ENCODE data around the gene SLC4A3.

The SLC4A3 gene

DNA sequence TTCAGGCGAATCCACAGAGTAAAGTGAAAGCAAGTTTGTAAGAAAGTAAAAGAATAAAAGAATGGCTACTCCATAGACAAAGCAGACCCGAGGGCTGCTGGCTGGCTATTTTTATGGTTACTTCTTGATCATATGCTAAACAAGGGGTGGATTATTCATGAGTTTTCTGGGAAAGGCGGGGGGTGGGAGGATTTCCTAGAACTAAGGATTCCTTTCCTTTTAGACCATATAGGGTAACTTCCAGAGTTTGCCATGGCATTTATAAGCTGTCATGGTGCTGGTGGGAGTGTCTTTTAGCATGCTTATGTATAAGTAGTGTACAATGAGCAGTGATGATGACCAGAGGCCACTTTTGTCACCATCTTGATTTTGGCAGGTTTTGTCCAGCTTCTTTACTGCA lies 59.8 kb downstream of the SLC4A3 start:
- no peak for DNase-seq (ENCODE audit: low read depth, low spot score)
- Histone ChIP-seq H3K9ac (ENCODE audit: insufficient read length, low read depth) (no peak overlapping the region), H3K4me3 (ENCODE audit: insufficient read length, low read depth) (no peak overlapping the region), H3K27me3 (ENCODE audit: insufficient read depth, insufficient read length) (no peaks in the 10 kb centered on the region), H3K9me3 (ENCODE audit: insufficient read depth, low read length) (peaks cover 9% of the 10 kb centered on the region), H3K36me3 (ENCODE audit: insufficient read depth, insufficient read length, low read length) (no peaks in the 10 kb centered on the region), H3K4me1 (ENCODE audit: insufficient read depth, insufficient read length) (peaks cover 9% of the 10 kb centered on the region)
- TF ChIP-seq SUZ12 (IDR thresholded peaks at IDR 0.05; ENCODE audit: extremely low read depth, insufficient read depth, insufficient read length), result no peak
- no peak for TF ChIP-seq YY1 (IDR thresholded peaks at IDR 0.05; ENCODE audit: insufficient read depth, insufficient read length)
- no peak for TF ChIP-seq ZNF274 (IDR thresholded peaks at IDR 0.05; ENCODE audit: low read depth, low read length)

DNA sequence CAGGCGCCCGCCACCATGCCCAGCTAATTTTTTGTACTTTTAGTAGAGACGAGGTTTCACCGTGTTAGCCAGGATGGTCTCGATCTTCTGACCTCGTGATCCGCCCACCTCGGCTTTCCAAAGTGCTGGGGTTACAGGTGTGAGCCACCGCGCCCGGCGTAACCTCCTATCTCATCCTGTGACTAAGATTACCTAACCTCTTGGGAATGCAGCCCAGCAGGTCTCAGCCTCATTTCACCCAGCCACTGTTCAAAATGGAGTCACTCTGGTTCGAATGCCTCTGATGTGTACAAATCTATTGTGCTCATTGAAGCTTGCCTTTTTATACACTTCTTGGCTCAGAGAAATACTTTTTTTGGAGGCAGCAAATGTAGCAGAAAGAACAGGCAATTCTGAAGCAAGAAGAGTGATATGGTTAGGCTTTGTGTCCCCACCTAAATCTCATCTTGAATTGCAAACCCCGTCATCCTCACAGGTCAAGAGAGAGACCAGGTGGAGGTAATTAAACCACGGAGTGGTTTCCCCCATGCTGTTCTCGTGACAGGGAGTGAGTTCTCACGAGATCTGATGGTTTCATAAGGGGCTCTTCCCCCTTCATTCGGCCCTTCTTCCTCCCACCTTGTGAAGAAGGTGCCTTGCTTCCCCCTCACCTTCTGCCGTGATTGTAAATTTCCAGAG lies 60.6 kb downstream of the SLC4A3 start:
- Histone ChIP-seq H3K9ac (ENCODE audit: insufficient read length, low read depth) (no peak overlapping the region), H3K27me3 (ENCODE audit: insufficient read depth, insufficient read length) (no peaks in the 10 kb centered on the region), H3K36me3 (ENCODE audit: insufficient read depth, insufficient read length, low read length) (no peaks in the 10 kb centered on the region), H3K9me3 (ENCODE audit: insufficient read depth, low read length) (peaks cover 7% of the 10 kb centered on the region), H3K4me1 (ENCODE audit: insufficient read depth, insufficient read length) (peaks cover 9% of the 10 kb centered on the region), H3K4me3 (ENCODE audit: insufficient read length, low read depth) (no peak overlapping the region)
- no peak for TF ChIP-seq SUZ12 (IDR thresholded peaks at IDR 0.05; ENCODE audit: extremely low read depth, insufficient read depth, insufficient read length)
- TF ChIP-seq YY1 (IDR thresholded peaks at IDR 0.05; ENCODE audit: insufficient read depth, insufficient read length), result no peak
- no peak for TF ChIP-seq ZNF274 (IDR thresholded peaks at IDR 0.05; ENCODE audit: low read depth, low read length)
- no peak for DNase-seq (ENCODE audit: low read depth, low spot score)

DNA sequence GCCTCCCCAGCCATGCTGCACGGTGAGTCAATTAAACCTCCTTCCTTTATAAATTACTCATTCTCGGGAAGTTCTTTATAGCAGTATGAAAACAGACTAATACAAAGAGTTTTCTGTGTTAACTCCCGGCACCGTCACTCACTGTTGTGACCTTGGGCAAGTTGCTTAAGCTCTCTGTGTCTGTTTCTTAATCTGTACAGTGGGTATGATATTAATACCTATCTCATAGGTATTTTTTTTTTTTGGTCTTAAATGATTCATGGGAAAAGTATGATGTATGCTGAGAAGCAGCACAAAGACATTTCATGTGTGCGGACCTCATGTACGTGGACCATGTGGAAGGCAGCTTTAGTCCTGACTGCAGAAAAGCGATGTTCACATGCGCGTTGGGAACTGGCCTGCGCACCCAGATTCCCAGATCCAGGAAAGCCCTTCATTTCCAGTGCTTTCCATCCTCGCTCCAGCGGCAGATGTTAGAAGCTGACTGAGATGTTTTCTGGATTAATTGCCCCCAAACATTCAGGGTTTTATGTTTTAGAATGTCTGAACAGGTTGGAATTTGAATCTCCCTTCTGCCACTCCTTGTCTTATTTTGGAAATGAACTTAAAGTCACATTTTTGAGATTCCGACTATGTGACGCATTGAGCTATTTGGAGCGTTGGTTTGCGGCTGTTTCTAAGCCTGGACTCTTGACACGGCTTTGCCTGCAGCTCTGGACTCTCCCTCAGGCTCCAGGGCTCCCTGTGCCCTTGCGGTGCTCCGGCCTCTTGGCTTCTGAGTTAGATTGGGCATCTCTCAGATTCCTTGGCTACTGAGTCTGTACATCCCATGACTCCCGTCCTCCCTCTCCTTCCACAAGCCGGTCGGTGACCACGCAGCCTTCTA lies 61.4 kb downstream of the SLC4A3 start:
- no peak overlapping the region for H3K4me3 ChIP-seq (ENCODE audit: insufficient read length, low read depth)
- peaks cover 9% of the 10 kb centered on the region for H3K4me1 ChIP-seq (ENCODE audit: insufficient read depth, insufficient read length)
- H3K36me3 ChIP-seq (ENCODE audit: insufficient read depth, insufficient read length, low read length), result no peaks in the 10 kb centered on the region
- H3K27me3 ChIP-seq (ENCODE audit: insufficient read depth, insufficient read length), result no peaks in the 10 kb centered on the region
- no peak for DNase-seq (ENCODE audit: low read depth, low spot score)
- H3K9ac ChIP-seq (ENCODE audit: insufficient read length, low read depth), result no peak overlapping the region
- H3K9me3 ChIP-seq (ENCODE audit: insufficient read depth, low read length), result peaks cover 4% of the 10 kb centered on the region; the same call in 1 of the 2 replicates
- TF ChIP-seq ZNF274 (IDR thresholded peaks at IDR 0.05; ENCODE audit: low read depth, low read length), result no peak
- no peak for TF ChIP-seq YY1 (IDR thresholded peaks at IDR 0.05; ENCODE audit: insufficient read depth, insufficient read length)
- TF ChIP-seq SUZ12 (IDR thresholded peaks at IDR 0.05; ENCODE audit: extremely low read depth, insufficient read depth, insufficient read length), result no peak

DNA sequence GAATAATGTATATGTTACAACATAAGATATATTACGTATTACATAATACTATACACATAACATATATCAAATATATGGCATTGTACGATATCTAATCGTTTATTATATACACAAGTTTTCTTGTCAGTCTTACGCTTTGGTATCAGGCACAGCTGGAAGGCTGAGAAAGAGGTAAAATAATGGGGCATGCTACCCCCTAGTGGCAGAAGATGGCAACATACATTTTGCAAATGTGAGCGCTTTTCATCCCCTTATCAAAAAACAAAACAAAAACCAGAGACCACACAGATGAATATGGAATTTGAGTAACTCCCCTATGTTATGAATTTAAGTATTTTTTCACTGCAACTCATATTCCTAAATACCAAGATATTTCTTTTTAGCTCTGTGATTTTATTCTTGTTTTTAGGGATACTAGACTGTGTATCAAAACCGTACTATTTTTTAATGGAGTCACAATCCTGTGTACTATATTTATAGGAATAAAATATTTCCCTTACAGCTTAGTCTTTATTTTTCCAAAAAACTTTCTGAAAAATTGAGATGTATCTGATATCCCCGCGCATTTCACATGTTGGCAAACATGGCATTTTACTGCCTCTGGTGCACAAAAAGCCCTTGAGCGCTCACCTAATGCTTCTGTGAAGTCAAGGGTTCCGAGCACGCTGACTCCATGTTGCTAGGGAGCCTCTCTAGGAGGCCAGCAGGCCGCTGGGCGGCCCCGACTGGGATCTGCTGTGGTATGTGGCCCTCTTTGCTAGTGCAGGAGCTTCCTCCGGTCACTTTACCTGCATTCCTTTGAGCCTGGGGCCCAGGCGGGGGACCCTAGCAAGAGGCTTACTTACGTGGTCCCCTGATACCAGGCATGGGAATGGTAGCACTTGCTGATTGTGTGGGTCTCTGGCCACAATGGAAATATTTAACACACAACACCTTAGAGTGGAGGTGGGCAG lies 62.5 kb downstream of the SLC4A3 start:
- Histone ChIP-seq H3K9me3 (ENCODE audit: insufficient read depth, low read length) (peaks cover 13% of the 10 kb centered on the region; the same call in 1 of the 2 replicates), H3K4me3 (ENCODE audit: insufficient read length, low read depth) (no peak overlapping the region), H3K36me3 (ENCODE audit: insufficient read depth, insufficient read length, low read length) (no peaks in the 10 kb centered on the region), H3K27me3 (ENCODE audit: insufficient read depth, insufficient read length) (no peaks in the 10 kb centered on the region), H3K9ac (ENCODE audit: insufficient read length, low read depth) (no peak overlapping the region), H3K4me1 (ENCODE audit: insufficient read depth, insufficient read length) (peaks cover 7% of the 10 kb centered on the region)
- DNase-seq (ENCODE audit: low read depth, low spot score), result peak; percentile 43
- TF ChIP-seq YY1 (IDR thresholded peaks at IDR 0.05; ENCODE audit: insufficient read depth, insufficient read length), result no peak
- TF ChIP-seq ZNF274 (IDR thresholded peaks at IDR 0.05; ENCODE audit: low read depth, low read length), result no peak
- no peak for TF ChIP-seq SUZ12 (IDR thresholded peaks at IDR 0.05; ENCODE audit: extremely low read depth, insufficient read depth, insufficient read length)

DNA sequence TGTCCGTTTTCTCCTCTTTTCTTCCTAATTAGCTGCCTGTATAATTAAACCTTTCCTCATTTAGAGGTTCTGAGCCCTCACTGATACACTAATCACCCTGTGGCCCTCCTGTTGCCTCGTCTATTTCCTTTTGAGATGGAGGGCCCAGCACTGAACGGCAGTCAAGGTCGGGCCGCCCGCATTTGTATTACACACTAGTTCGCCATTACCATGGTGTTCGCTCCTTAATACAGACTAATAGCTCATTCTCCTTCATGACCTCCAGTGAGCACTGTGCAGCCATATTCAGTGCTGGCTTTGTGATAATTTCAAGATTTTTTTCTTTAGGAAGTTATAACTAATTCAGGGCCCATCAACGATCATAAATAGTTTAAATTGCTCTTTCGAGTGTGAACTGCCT lies 64.1 kb downstream of the SLC4A3 start:
- no peak for DNase-seq (ENCODE audit: low read depth, low spot score)
- peaks cover 26% of the 10 kb centered on the region; the same call in 1 of the 2 replicates for H3K9me3 ChIP-seq (ENCODE audit: insufficient read depth, low read length)
- H3K4me3 ChIP-seq (ENCODE audit: insufficient read length, low read depth), result no peak overlapping the region
- H3K4me1 ChIP-seq (ENCODE audit: insufficient read depth, insufficient read length), result peaks cover 5% of the 10 kb centered on the region
- TF ChIP-seq SUZ12 (IDR thresholded peaks at IDR 0.05; ENCODE audit: extremely low read depth, insufficient read depth, insufficient read length) (no peak), ZNF274 (IDR thresholded peaks at IDR 0.05; ENCODE audit: low read depth, low read length) (no peak), YY1 (IDR thresholded peaks at IDR 0.05; ENCODE audit: insufficient read depth, insufficient read length) (no peak)
- H3K9ac ChIP-seq (ENCODE audit: insufficient read length, low read depth), result no peak overlapping the region
- H3K36me3 ChIP-seq (ENCODE audit: insufficient read depth, insufficient read length, low read length), result no peaks in the 10 kb centered on the region
- no peaks in the 10 kb centered on the region for H3K27me3 ChIP-seq (ENCODE audit: insufficient read depth, insufficient read length)
